GM12878 (cell line): ENCODE data around the gene TCIRG1. TPM values are rescaled to one million over a fixed set of nuclear protein-coding genes. Genes with fewer than 3 reads are reported as not detected.

Source experiments
- ATAC-seq: fragments of 200-7000 bp; cut with Tn5 transposase; 3 replicates; pipeline ENCODE4 v1.9.1; 2020; ENCODE audit warnings: mild to moderate bottlenecking, moderate library complexity
- BruUV-seq: library from RNA; stranded (reverse); fragments of 400-500 nt; replicated peaks from 2 replicates; lab custom pipeline; 2021; lab: Mats Ljungman, UMichigan
- CTCF ChIA-PET: fragments of 300-600 bp; sonication (Branson Sonifier 250); formaldehyde crosslinking; extraction: SDS; loops from one replicate; lab custom pipeline; 2021; ENCODE audit warnings: inconsistent platforms; lab: Yijun Ruan, JAX
- POLR2A ChIA-PET: fragments of 350-600 bp; formaldehyde crosslinking; extraction: SDS; loops from one replicate; lab custom pipeline; 2021; ENCODE audit warnings: inconsistent platforms; lab: Charles Lee
- RAD21 ChIA-PET: fragments of 300-600 bp; sonication (Branson Sonifier 250); formaldehyde crosslinking; loops from one replicate; lab custom pipeline; 2023; ENCODE audit warnings: antibody characterized with exemption; ENCODE audit not compliant: unreplicated experiment; lab: Charles Lee
- SMC1A ChIA-PET: fragments of 300-600 bp; sonication (Branson Sonifier 250); formaldehyde crosslinking; loops from one replicate; lab custom pipeline; 2023; ENCODE audit not compliant: unreplicated experiment, uncharacterized antibody; lab: Charles Lee
- DNase-seq: peaks from one replicate; pipeline ENCODE4 v3.0.0-alpha.2; 2011; ENCODE audit warnings: low read depth, low spot score
- FAIRE-seq: peaks from 3 replicates; lab custom pipeline; 2011; peaks lifted over from hg19 to GRCh38; lab: Jason Lieb, UNC
- H2AFZ ChIP-seq: 2 replicates; pipeline ENCODE4 v1.6.0; 2011; ENCODE audit warnings: low read depth, low read length, control low read depth; ENCODE audit not compliant: control insufficient read depth
- H3K27ac ChIP-seq: 2 replicates; pipeline ENCODE4 v1.5.1; 2011; ENCODE audit warnings: control low read depth; ENCODE audit not compliant: control insufficient read depth, insufficient read depth
- H3K27me3 ChIP-seq, 2 experiments: replicated peaks in 1 of 2; 2 replicates each; pipeline versions ENCODE4 v1.6.0 to v1.6.1; 2011; ENCODE audit warnings: low read length in 1 of 2; ENCODE audit not compliant: control insufficient read depth in 2 of 2, insufficient read depth in 2 of 2
- H3K36me3 ChIP-seq, 2 experiments: 2 replicates each; pipeline ENCODE4 v1.5.1; 2011; ENCODE audit warnings: low read length in 1 of 2; ENCODE audit not compliant: control insufficient read depth in 2 of 2, insufficient read depth in 2 of 2
- H3K4me1 ChIP-seq: 2 replicates; pipeline ENCODE4 v1.6.1; 2011; ENCODE audit warnings: mild to moderate bottlenecking, low read length, moderate library complexity, mixed read lengths; ENCODE audit not compliant: control insufficient read depth, insufficient read depth
- H3K4me2 ChIP-seq: 2 replicates; pipeline ENCODE4 v1.6.0; 2011; ENCODE audit warnings: control low read depth; ENCODE audit not compliant: control insufficient read depth, insufficient read depth
- H3K4me3 ChIP-seq: fragments of 200-600 bp; sonication (generic); 2 replicates; pipeline ENCODE4 v1.5.1; 2016
- H3K79me2 ChIP-seq: 2 replicates; pipeline ENCODE4 v1.6.0; 2011; ENCODE audit warnings: low read length; ENCODE audit not compliant: control insufficient read depth, insufficient read depth
- H3K9ac ChIP-seq: 2 replicates; pipeline ENCODE4 v1.8.0; 2011; ENCODE audit warnings: low read length, control low read depth, mixed read lengths; ENCODE audit not compliant: control insufficient read depth, insufficient read depth
- H3K9me3 ChIP-seq: replicated peaks from 3 replicates; pipeline ENCODE4 v1.5.1; 2011; ENCODE audit warnings: mild to moderate bottlenecking, low read length; ENCODE audit not compliant: control insufficient read depth, insufficient read depth
- H4K20me1 ChIP-seq: 2 replicates; pipeline ENCODE4 v1.6.0; 2011; ENCODE audit not compliant: control insufficient read depth, insufficient read depth
- HCFC1 ChIP-seq: fragments of 150-350 bp; IDR thresholded peaks from 2 replicates; pipeline ENCODE4 v1.6.1; 2014; ENCODE audit warnings: low read length
- POLR2A ChIP-seq: IDR thresholded peaks from 2 replicates; pipeline ENCODE4 v1.6.1; 2011; ENCODE audit warnings: low read depth, mild to moderate bottlenecking, low read length
- RELB ChIP-seq: fragments of 450-650 bp; IDR thresholded peaks from 2 replicates; pipeline ENCODE4 v1.6.1; 2017; ENCODE audit warnings: low read depth, mild to moderate bottlenecking, moderate library complexity
- SMAD1 ChIP-seq: fragments of 450-650 bp; IDR thresholded peaks from 2 replicates; pipeline ENCODE4 v1.6.1; 2018; ENCODE audit warnings: mild to moderate bottlenecking, low read depth; ENCODE audit not compliant: partially characterized antibody
- SPI1 ChIP-seq: IDR thresholded peaks from 2 replicates; pipeline ENCODE4 v1.6.1; 2011; ENCODE audit warnings: low read depth, mild to moderate bottlenecking, low read length, moderate library complexity, borderline replicate concordance; ENCODE audit not compliant: insufficient read depth
- WGBS: methylation state at CpG from one replicate; pipeline ENCODE4 v1.1.6; 2016; ENCODE audit warnings: low lambda C conversion rate; ENCODE audit not compliant: insufficient replicate concordance, insufficient coverage; ENCODE audit errors: missing lambda C conversion rate; 5-methylcytosine and 5-hydroxymethylcytosine counted together
- in situ Hi-C: fragments of 300-500 bp; cut with MboI; formaldehyde crosslinking; loops from 9 replicates; pipeline ENCODE4 v1.14.3; 2018; ENCODE audit warnings: mixed read lengths
- intact Hi-C: fragments of 100-400 bp; cut with micrococcal nuclease; formaldehyde crosslinking; loops from one replicate; pipeline ENCODE4 v1.14.2; 2022; ENCODE audit not compliant: unreplicated experiment
- polyA plus RNA-seq, 11 experiments: library from polyadenylated mRNA; depleted of rRNA in 4 of 11; unstranded in 6 of 11; stranded (reverse) in 5 of 11; fragments of >200 nt; fragmentation: Nextera tagmentation in 4 of 11; fragmentation: Illumina TruSeq in 1 of 11; extraction: Ambion mirVana in 4 of 11; extraction: Trizol in 1 of 11; gene quantifications; 1 replicate in 1 of 11; 2 replicates in 10 of 11; pipeline versions ENCODE4 v1.2.1 to v1.2.3, GENCODE V29; 2011 to 2016; ENCODE audit warnings: inconsistent platforms in 2 of 11, missing spikeins in 2 of 11, low read depth in 1 of 11
- total RNA-seq, 4 experiments: library from RNA; depleted of rRNA in 3 of 4; stranded (reverse); fragments of >200 nt in 3 of 4; fragmentation: Illumina TruSeq in 1 of 4; extraction: Trizol in 1 of 4; gene quantifications; 2 replicates each; pipeline versions ENCODE4 v1.2.1 to v1.2.3, GENCODE V29; 2013 to 2021

Gene TCIRG1
- total and polyA plus RNA-seq, 10 of the 15 experiments (the other 5 are each of a cell fraction or from before 2014, with no cell fraction given): 0.76 to 218 (median 87.4) TPM

- ChIA-PET RAD21 (no interaction called here), SMC1A (no interaction called here), CTCF (no interaction called here), POLR2A (interaction anchor here (0.8 to 2.6 kb wide), 2 partner anchors 33 to 338 kb away, joined by 7 to 11 read pairs; partner anchors contain the start of gene UNC93B1)
- H3K36me3 ChIP-seq: peaks cover 3 to 15% of the 10 kb centered on the region in 2 experiments; a peak in 3 of 4 replicates
- ATAC-seq: no peak
- no peak overlapping the region for H3K9ac ChIP-seq
- TF ChIP-seq POLR2A (peak; percentile 12; the same call in 1 of the 2 replicates), SMAD1 (no peak)
- H4K20me1 ChIP-seq: no peaks in the 10 kb centered on the region
- no TSS peak for BruUV-seq
- peaks cover 22% of the 10 kb centered on the region for H3K4me1 ChIP-seq
- in situ Hi-C loops (no loop called here), intact Hi-C loops (loop anchor here (5.0 kb wide), 1 partner anchor 34 kb away; the partner anchor contains the start of gene UNC93B1)
- H3K9me3 ChIP-seq: no peaks in the 10 kb centered on the region
- peaks cover 38% of the 10 kb centered on the region for H3K79me2 ChIP-seq
- H2AFZ ChIP-seq: no peak overlapping the region
- no peak overlapping the region for H3K4me3 ChIP-seq
- no peak overlapping the region for H3K27ac ChIP-seq
- H3K4me2 ChIP-seq: no peak overlapping the region
- 91% methylated on average over 21 of the region's 27 CpGs for WGBS
- no peak for FAIRE-seq
- no peaks in the 10 kb centered on the region for H3K27me3 ChIP-seq
- no peak for DNase-seq
Observed at GRCh38 chr11:68036141-68036716, 2.6 kb upstream of the TCIRG1 start.

GRCh38 chr11:68036717-68037239 is 2.0 kb upstream of the TCIRG1 start:
- no peak overlapping the region for H2AFZ ChIP-seq
- FAIRE-seq: no peak
- H3K9ac ChIP-seq: no peak overlapping the region; the same call in 1 of the 2 replicates
- H3K9me3 ChIP-seq: no peaks in the 10 kb centered on the region
- in situ Hi-C loops (no loop called here), intact Hi-C loops (loop anchor here (5.0 kb wide), 1 partner anchor 34 kb away; the partner anchor contains the start of gene UNC93B1)
- RAD21 ChIA-PET: no interaction called here
- no peak overlapping the region for H3K4me2 ChIP-seq
- BruUV-seq: no TSS peak
- H3K27ac ChIP-seq: no peak overlapping the region
- SMC1A ChIA-PET: interaction anchor here (1.0 kb wide), 1 partner anchor 26 kb away, joined by 3 read pairs; the partner anchor contains the start of gene ALDH3B1
- WGBS: 44% methylated on average over 14 of the region's 14 CpGs
- DNase-seq: no peak
- ATAC-seq: no peak
- CTCF ChIA-PET: interaction anchor here (2.2 kb wide), 1 partner anchor 28 kb away, joined by 5 read pairs; no protein-coding TSS in a partner anchor
- H3K4me3 ChIP-seq: no peak overlapping the region
- no peaks in the 10 kb centered on the region for H3K27me3 ChIP-seq
- peaks cover 3 to 15% of the 10 kb centered on the region in 2 experiments; a peak in 3 of 4 replicates for H3K36me3 ChIP-seq
- TF ChIP-seq POLR2A: peak; percentile 61
- TF ChIP-seq SPI1: peak; percentile 32; the same call in 1 of the 2 replicates
- TF ChIP-seq HCFC1: no peak
- TF ChIP-seq RELB: no peak
- H4K20me1 ChIP-seq: no peaks in the 10 kb centered on the region; the same call in 1 of the 2 replicates
- peaks cover 17% of the 10 kb centered on the region for H3K4me1 ChIP-seq
- H3K79me2 ChIP-seq: peaks cover 38% of the 10 kb centered on the region
- POLR2A ChIA-PET: interaction anchor here (0.8 to 2.6 kb wide), 3 partner anchors 16 to 337 kb away, joined by 4 to 11 read pairs (median 7); partner anchors contain the start of gene UNC93B1
